Mesenchymal stem cell (in vitro differentiated cells and primary cell): ENCODE measurements around the gene CRHR2.

ENCODE experiments used
- DNase-seq: peaks from one replicate; pipeline ENCODE4 v3.0.0-alpha.2; 2013
- H2AFZ ChIP-seq: one replicate; pipeline ENCODE4 v1.6.1; 2013; ENCODE audit warnings: low read depth, mild to moderate bottlenecking, control low read depth, inconsistent platforms, low read length, moderate library complexity
- H2AK5ac ChIP-seq: 2 replicates; pipeline ENCODE4 v1.6.1; 2013; ENCODE audit warnings: low read length, moderate library complexity, mild to moderate bottlenecking, inconsistent platforms; ENCODE audit not compliant: severe bottlenecking
- H2BK120ac ChIP-seq: one replicate; pipeline ENCODE4 v1.6.1; 2013; ENCODE audit warnings: low read depth, mild to moderate bottlenecking, inconsistent platforms, low read length, moderate library complexity
- H2BK12ac ChIP-seq, 2 experiments: one replicate each; pipeline ENCODE4 v1.6.1; 2013; ENCODE audit warnings: inconsistent platforms in 2 of 2, low read length in 2 of 2, mild to moderate bottlenecking in 2 of 2, moderate library complexity in 2 of 2, control low read depth in 1 of 2
- H2BK15ac ChIP-seq: one replicate; pipeline ENCODE4 v1.6.1; 2013; ENCODE audit warnings: mild to moderate bottlenecking, low read depth, inconsistent platforms; ENCODE audit not compliant: poor library complexity, severe bottlenecking
- H2BK5ac ChIP-seq: 2 replicates; pipeline ENCODE4 v1.6.1; 2013; ENCODE audit warnings: low read depth, mild to moderate bottlenecking, low read length, control low read depth, inconsistent platforms; ENCODE audit not compliant: poor library complexity, severe bottlenecking
- H3K14ac ChIP-seq, 2 experiments: one replicate each; pipeline ENCODE4 v1.6.1; 2013; ENCODE audit warnings: inconsistent platforms in 2 of 2, low read length in 2 of 2, control low read depth in 1 of 2, mild to moderate bottlenecking in 1 of 2, moderate library complexity in 1 of 2
- H3K18ac ChIP-seq, 2 experiments: one replicate each; pipeline ENCODE4 v1.6.1; 2013; ENCODE audit warnings: inconsistent platforms in 2 of 2, low read length in 2 of 2, control low read depth in 1 of 2, low read depth in 1 of 2, mild to moderate bottlenecking in 1 of 2
- H3K23ac ChIP-seq, 2 experiments: one replicate each; pipeline ENCODE4 v1.6.1; 2013; ENCODE audit warnings: inconsistent platforms in 2 of 2, low read length in 2 of 2, mild to moderate bottlenecking in 2 of 2, moderate library complexity in 2 of 2, control low read depth in 1 of 2
- H3K27ac ChIP-seq: 2 replicates; pipeline ENCODE4 v1.5.1; 2013; ENCODE audit warnings: mild to moderate bottlenecking, moderate library complexity, low read length, control low read depth, inconsistent platforms; ENCODE audit not compliant: poor library complexity, severe bottlenecking
- H3K27me3 ChIP-seq, 2 experiments: 2 replicates each; pipeline versions ENCODE4 v1.6.1 to v1.7.0; 2013; ENCODE audit warnings: low read length in 2 of 2, mild to moderate bottlenecking in 2 of 2, moderate library complexity in 2 of 2, control low read depth in 1 of 2, inconsistent platforms in 1 of 2; ENCODE audit not compliant: control insufficient read depth in 1 of 2, insufficient read depth in 1 of 2
- H3K36me3 ChIP-seq, 2 experiments: 2 replicates each; pipeline versions ENCODE4 v1.6.1 to v1.7.0; 2013; ENCODE audit warnings: low read length in 2 of 2, control low read depth in 1 of 2, inconsistent platforms in 1 of 2, low read depth in 1 of 2, mild to moderate bottlenecking in 1 of 2; ENCODE audit not compliant: insufficient read depth in 2 of 2, control insufficient read depth in 1 of 2
- H3K4ac ChIP-seq, 2 experiments: one replicate each; pipeline ENCODE4 v1.6.1; 2013; ENCODE audit warnings: inconsistent platforms in 2 of 2, low read length in 2 of 2, mild to moderate bottlenecking in 2 of 2, moderate library complexity in 2 of 2, control low read depth in 1 of 2, low read depth in 1 of 2
- H3K4me1 ChIP-seq: 2 replicates; pipeline ENCODE4 v1.6.1; 2013; ENCODE audit warnings: low read depth, low read length, control low read depth; ENCODE audit not compliant: control insufficient read depth, insufficient read depth
- H3K4me2 ChIP-seq: 2 replicates; pipeline ENCODE4 v1.6.1; 2013; ENCODE audit warnings: low read length, mild to moderate bottlenecking, inconsistent platforms; ENCODE audit not compliant: poor library complexity, severe bottlenecking
- H3K4me3 ChIP-seq, 2 experiments: 2 replicates each; pipeline versions ENCODE4 v1.5.1 to v1.7.0; 2013; ENCODE audit warnings: low read length in 2 of 2, mild to moderate bottlenecking in 2 of 2, control low read depth in 1 of 2, low read depth in 1 of 2; ENCODE audit not compliant: insufficient read depth in 1 of 2
- H3K79me1 ChIP-seq: replicated peaks from 2 replicates; pipeline ENCODE4 v1.6.1; 2013; ENCODE audit warnings: mild to moderate bottlenecking, control low read depth, low read length, inconsistent platforms; ENCODE audit not compliant: poor library complexity, severe bottlenecking
- H3K9ac ChIP-seq: 2 replicates; pipeline ENCODE4 v1.7.0; 2013; ENCODE audit warnings: mild to moderate bottlenecking, low read length, moderate library complexity
- H3K9me3 ChIP-seq: 2 replicates; pipeline ENCODE4 v1.7.0; 2013; ENCODE audit warnings: mild to moderate bottlenecking, low read length; ENCODE audit not compliant: control insufficient read depth
- H4K8ac ChIP-seq: one replicate; pipeline ENCODE4 v1.6.1; 2013; ENCODE audit warnings: inconsistent platforms, mild to moderate bottlenecking, low read length, moderate library complexity
- H4K91ac ChIP-seq: one replicate; pipeline ENCODE4 v1.6.1; 2013; ENCODE audit warnings: mild to moderate bottlenecking, low read length, inconsistent platforms
- WGBS: methylation state at CpG from one replicate; pipeline ENCODE4 v1.1.7; 2013; ENCODE audit warnings: mixed read lengths; 5-methylcytosine and 5-hydroxymethylcytosine counted together

The CRHR2 gene

GRCh38 chr7:30707391-30708357 lies 25.4 kb upstream of the CRHR2 start:
- Histone ChIP-seq H3K4me3 (no peak overlapping the region), H2AK5ac (no peak overlapping the region), H2BK120ac (no peak overlapping the region), H3K4me1 (no peaks in the 10 kb centered on the region), H3K27me3 (peaks cover 15 to 47% of the 10 kb centered on the region in 2 experiments), H3K9me3 (peaks cover 5% of the 10 kb centered on the region), H3K9ac (peak overlapping the region; percentile 12), H4K91ac (no peak overlapping the region), H3K36me3 (no peaks in the 10 kb centered on the region), H3K4ac (no peak overlapping the region), H2AFZ (no peak overlapping the region), H3K23ac (no peak overlapping the region), H3K18ac (no peak overlapping the region), H2BK15ac (no peak overlapping the region), H3K27ac (no peak overlapping the region), H2BK5ac (no peak overlapping the region), H3K14ac (no peak overlapping the region), H2BK12ac (no peak overlapping the region), H3K79me1 (no peaks in the 10 kb centered on the region), H3K4me2 (no peak overlapping the region), H4K8ac (no peak overlapping the region)
- no peak for DNase-seq
- 85% methylated on average over 16 of the region's 16 CpGs for WGBS

- no peak for DNase-seq
- Histone ChIP-seq H3K23ac (no peak overlapping the region), H3K4ac (no peak overlapping the region), H3K14ac (no peak overlapping the region), H2BK5ac (no peak overlapping the region), H3K36me3 (no peaks in the 10 kb centered on the region), H3K4me2 (no peak overlapping the region), H2AK5ac (no peak overlapping the region), H3K27me3 (peaks cover 22 to 55% of the 10 kb centered on the region in 2 experiments), H2BK12ac (no peak overlapping the region), H2BK15ac (no peak overlapping the region), H3K4me3 (no peak overlapping the region), H4K8ac (no peak overlapping the region), H3K9me3 (peaks cover 5% of the 10 kb centered on the region), H2BK120ac (no peak overlapping the region), H3K79me1 (no peaks in the 10 kb centered on the region), H3K9ac (no peak overlapping the region), H2AFZ (no peak overlapping the region), H4K91ac (no peak overlapping the region), H3K4me1 (no peaks in the 10 kb centered on the region), H3K18ac (no peak overlapping the region), H3K27ac (no peak overlapping the region)
- WGBS: 77% methylated on average over 6 of the region's 6 CpGs
Observed at GRCh38 chr7:30706908-30707307, 24.7 kb upstream of the CRHR2 start.

GRCh38 chr7:30706316-30706715 lies 24.1 kb upstream of the CRHR2 start:
- Histone ChIP-seq H3K4me2 (no peak overlapping the region), H3K27ac (no peak overlapping the region), H4K8ac (no peak overlapping the region), H2BK120ac (no peak overlapping the region), H3K14ac (no peak overlapping the region), H4K91ac (no peak overlapping the region), H2AK5ac (no peak overlapping the region), H2BK15ac (no peak overlapping the region), H3K36me3 (no peaks in the 10 kb centered on the region), H3K4ac (no peak overlapping the region), H2BK5ac (no peak overlapping the region), H3K4me3 (no peak overlapping the region), H2BK12ac (no peak overlapping the region), H2AFZ (peak overlapping the region; percentile 2), H3K27me3 (peaks cover 27 to 61% of the 10 kb centered on the region in 2 experiments), H3K9me3 (peaks cover 5% of the 10 kb centered on the region), H3K18ac (no peak overlapping the region), H3K4me1 (no peaks in the 10 kb centered on the region), H3K23ac (no peak overlapping the region), H3K9ac (no peak overlapping the region), H3K79me1 (no peaks in the 10 kb centered on the region)
- DNase-seq: no peak
- WGBS: 93% methylated on average over 6 of the region's 6 CpGs

GRCh38 chr7:30705596-30705995 lies 23.3 kb upstream of the CRHR2 start:
- Histone ChIP-seq H4K91ac (no peak overlapping the region), H3K23ac (no peak overlapping the region), H2BK12ac (no peak overlapping the region), H3K18ac (no peak overlapping the region), H2AFZ (no peak overlapping the region), H3K9ac (no peak overlapping the region), H3K79me1 (no peaks in the 10 kb centered on the region), H3K9me3 (peaks cover 5% of the 10 kb centered on the region), H3K14ac (no peak overlapping the region), H3K4me2 (no peak overlapping the region), H2BK5ac (no peak overlapping the region), H3K4me1 (no peaks in the 10 kb centered on the region), H2BK120ac (no peak overlapping the region), H3K36me3 (no peaks in the 10 kb centered on the region), H3K4me3 (no peak overlapping the region), H2BK15ac (no peak overlapping the region), H4K8ac (no peak overlapping the region), H2AK5ac (no peak overlapping the region), H3K27ac (no peak overlapping the region), H3K4ac (no peak overlapping the region), H3K27me3 (peaks cover 35 to 67% of the 10 kb centered on the region in 2 experiments)
- WGBS: 88% methylated on average over 11 of the region's 13 CpGs
- DNase-seq: no peak
